WERI-Rb-1 (cell line): Measurements from ENCODE around the gene EMP1.

Experiments
- DNase-seq: peaks from one replicate; pipeline ENCODE4 v3.0.0-alpha.2; 2020
- H3K27ac ChIP-seq: fragments of 250-450 bp; sonication (Bioruptor Pico); 2 replicates; pipeline ENCODE4 v1.5.1; 2020; ENCODE audit warnings: mild to moderate bottlenecking, moderate library complexity
- H3K27me3 ChIP-seq: fragments of 250-450 bp; sonication (Bioruptor Pico); 2 replicates; pipeline ENCODE4 v1.5.1; 2021; ENCODE audit warnings: mild to moderate bottlenecking, low read depth, moderate library complexity; ENCODE audit not compliant: insufficient read depth, severe bottlenecking
- H3K36me3 ChIP-seq: fragments of 250-450 bp; sonication (Bioruptor Pico); 2 replicates; pipeline ENCODE4 v1.5.1; 2020; ENCODE audit warnings: mild to moderate bottlenecking, moderate library complexity
- H3K4me3 ChIP-seq: 2 replicates; pipeline ENCODE4 v1.5.1; 2011; ENCODE audit warnings: low read depth, mild to moderate bottlenecking, control low read depth, low read length
- H3K9me3 ChIP-seq: fragments of 250-450 bp; sonication (Bioruptor Pico); 2 replicates; pipeline ENCODE4 v1.5.1; 2021; ENCODE audit warnings: mild to moderate bottlenecking, moderate library complexity; ENCODE audit not compliant: severe bottlenecking
- TF ChIP-seq, protein P1 (sequence below): IDR thresholded peaks from 2 replicates; pipeline ENCODE4 v1.5.1; 2011; ENCODE audit warnings: low read depth, mild to moderate bottlenecking, control low read depth, inconsistent platforms, low read length

EMP1 gene

DNA sequence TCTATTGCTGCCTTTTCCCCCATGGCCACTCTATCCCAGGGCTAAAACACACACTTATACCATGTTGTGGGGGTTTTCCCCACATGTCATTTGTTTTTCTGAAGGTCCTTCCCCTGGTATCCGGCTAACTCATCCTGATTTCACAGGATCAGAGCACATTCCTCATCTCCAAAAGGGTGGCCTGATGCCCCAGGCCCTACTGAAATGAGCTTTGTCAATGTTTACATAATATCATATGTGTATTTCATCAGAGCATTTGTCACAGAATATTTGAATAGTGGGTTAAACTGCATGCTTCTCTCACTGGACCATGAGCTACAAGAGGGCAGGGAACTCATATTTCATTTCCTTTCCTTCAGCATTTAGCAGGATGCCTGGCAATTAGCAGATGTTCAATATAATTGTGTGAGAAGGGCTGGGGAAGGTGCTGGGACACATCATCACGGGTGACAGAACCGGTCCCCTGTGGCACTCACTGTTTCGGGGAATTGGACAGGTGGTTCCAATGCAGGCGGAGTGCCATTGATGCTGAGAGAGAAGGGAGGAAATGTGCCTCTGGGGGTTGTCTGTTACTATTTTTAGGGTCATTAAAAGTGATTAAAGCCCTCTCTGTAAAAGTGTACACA, 26.8 kb downstream of the EMP1 start:
- TF ChIP-seq, protein P1, sequence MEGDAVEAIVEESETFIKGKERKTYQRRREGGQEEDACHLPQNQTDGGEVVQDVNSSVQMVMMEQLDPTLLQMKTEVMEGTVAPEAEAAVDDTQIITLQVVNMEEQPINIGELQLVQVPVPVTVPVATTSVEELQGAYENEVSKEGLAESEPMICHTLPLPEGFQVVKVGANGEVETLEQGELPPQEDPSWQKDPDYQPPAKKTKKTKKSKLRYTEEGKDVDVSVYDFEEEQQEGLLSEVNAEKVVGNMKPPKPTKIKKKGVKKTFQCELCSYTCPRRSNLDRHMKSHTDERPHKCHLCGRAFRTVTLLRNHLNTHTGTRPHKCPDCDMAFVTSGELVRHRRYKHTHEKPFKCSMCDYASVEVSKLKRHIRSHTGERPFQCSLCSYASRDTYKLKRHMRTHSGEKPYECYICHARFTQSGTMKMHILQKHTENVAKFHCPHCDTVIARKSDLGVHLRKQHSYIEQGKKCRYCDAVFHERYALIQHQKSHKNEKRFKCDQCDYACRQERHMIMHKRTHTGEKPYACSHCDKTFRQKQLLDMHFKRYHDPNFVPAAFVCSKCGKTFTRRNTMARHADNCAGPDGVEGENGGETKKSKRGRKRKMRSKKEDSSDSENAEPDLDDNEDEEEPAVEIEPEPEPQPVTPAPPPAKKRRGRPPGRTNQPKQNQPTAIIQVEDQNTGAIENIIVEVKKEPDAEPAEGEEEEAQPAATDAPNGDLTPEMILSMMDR = no peak
- H3K27me3 ChIP-seq = no peaks in the 10 kb centered on the region
- no peak overlapping the region for H3K4me3 ChIP-seq
- no peak overlapping the region for H3K27ac ChIP-seq
- DNase-seq = no peak
- H3K9me3 ChIP-seq = no peaks in the 10 kb centered on the region
- H3K36me3 ChIP-seq = no peaks in the 10 kb centered on the region

DNA sequence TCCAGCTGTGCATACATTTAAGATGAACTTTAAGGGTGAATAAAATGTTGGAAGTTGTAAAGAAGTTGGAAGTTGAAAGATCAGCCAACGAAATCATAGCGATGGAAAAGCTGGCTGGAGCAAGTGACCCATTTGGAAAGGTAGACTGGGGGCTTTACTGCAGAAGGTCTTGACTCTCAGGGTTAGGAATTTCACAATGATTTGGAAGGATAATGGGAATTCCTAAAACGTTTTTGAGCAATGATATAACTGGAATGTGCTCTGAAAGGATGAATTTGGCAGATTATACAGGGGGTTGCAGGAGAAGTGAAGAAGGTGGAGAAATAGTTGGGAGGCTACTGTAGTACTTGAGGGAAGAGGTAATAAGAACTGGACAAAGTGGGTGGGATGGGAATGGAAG, 27.4 kb downstream of the EMP1 start:
- no peak overlapping the region for H3K4me3 ChIP-seq
- H3K27me3 ChIP-seq = no peaks in the 10 kb centered on the region
- H3K27ac ChIP-seq = no peak overlapping the region

DNA sequence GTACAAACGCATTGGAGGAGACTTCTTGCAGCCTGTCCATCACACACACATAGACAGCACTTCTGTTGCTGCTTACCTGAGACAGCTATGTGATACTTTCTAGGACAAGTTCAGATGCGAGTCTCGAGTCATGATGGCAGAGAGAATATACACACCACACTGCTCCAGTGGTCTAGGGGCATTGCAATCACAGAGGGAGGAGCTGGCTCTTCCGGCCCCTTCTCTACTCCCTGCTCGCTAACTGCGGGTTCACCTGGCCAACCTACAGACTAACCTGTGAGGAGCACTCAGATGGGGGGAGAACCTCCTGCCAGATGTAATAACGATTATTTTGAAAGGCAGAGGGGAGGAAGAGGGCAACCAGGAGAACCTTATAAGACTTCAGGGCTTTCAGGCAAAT, 30.7 kb downstream of the EMP1 start:
- Histone ChIP-seq H3K27me3 (no peaks in the 10 kb centered on the region), H3K27ac (no peak overlapping the region), H3K9me3 (no peaks in the 10 kb centered on the region), H3K4me3 (no peak overlapping the region), H3K36me3 (no peaks in the 10 kb centered on the region)
- TF ChIP-seq, protein P1 = no peak
- no peak for DNase-seq

More for the DNA sequence above, 27.4 kb downstream of the EMP1 start:
- TF ChIP-seq, protein P1 = no peak
- Histone ChIP-seq H3K36me3 (no peaks in the 10 kb centered on the region), H3K9me3 (no peaks in the 10 kb centered on the region)
- DNase-seq = no peak

DNA sequence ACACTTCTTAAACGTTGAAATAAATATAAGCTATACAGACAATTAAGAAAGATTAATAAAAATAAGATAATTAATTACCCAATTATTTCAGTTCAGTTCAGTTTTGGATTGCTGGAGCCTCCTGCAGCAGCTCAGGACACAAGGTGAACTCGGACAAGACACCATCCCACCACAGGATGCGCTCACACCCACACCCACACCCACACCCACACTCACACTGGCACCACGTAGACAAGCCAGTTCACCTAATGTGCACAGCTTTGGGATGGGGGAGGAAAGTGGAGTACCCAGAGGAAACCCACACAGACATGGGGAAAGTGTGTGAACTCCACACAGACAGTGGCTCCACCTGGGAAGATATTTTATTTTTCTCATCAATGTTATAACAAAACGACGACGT, 32.1 kb downstream of the EMP1 start:
- no peaks in the 10 kb centered on the region for H3K36me3 ChIP-seq
- TF ChIP-seq, protein P1 = no peak
- H3K27ac ChIP-seq = no peak overlapping the region
- no peaks in the 10 kb centered on the region for H3K27me3 ChIP-seq
- DNase-seq = no peak
- H3K4me3 ChIP-seq = no peak overlapping the region
- H3K9me3 ChIP-seq = no peaks in the 10 kb centered on the region

DNA sequence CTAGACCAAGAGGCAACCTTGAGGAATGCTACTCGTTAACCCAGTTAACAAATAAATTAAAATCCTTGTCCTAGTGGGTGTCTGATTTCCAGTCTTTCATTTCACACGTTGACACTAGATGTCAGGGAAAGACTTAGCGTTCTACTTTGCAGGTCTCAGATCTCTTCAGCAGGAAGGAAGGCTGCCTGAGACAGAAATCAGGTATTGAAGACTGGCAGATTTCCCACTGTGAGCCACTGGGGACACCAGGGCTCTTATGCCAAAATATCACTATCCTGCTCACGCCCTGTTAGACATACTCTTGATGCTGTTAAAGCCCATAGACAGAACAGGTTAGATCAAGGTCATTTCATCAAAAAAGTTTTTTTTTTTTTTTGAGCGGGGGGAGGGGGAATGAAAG, 33.0 kb downstream of the EMP1 start:
- H3K4me3 ChIP-seq = no peak overlapping the region
- H3K27me3 ChIP-seq = no peaks in the 10 kb centered on the region
- TF ChIP-seq, protein P1 = no peak
- no peaks in the 10 kb centered on the region for H3K9me3 ChIP-seq
- no peak overlapping the region for H3K27ac ChIP-seq
- no peaks in the 10 kb centered on the region for H3K36me3 ChIP-seq
- no peak for DNase-seq

DNA sequence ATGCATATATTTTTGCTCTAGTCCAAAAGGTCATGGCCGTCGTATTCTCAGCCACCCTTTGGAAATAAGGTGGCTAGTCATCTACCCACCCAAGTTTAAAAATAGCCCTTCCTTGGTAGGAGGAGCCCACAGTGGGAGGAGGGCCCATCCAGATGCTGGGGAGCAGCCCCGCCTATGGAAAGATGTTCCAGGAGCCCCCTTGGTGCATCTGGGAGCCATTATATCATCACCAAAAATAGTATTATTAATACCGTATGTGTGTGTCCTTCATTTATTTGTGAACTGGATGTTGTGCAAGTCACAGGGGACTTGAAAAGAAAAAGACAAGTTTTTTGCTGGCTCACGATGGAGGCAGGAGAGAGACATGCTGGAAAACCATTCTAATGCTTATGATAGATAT, 34.0 kb downstream of the EMP1 start:
- Histone ChIP-seq H3K4me3 (no peak overlapping the region), H3K27me3 (no peaks in the 10 kb centered on the region), H3K27ac (no peak overlapping the region), H3K9me3 (no peaks in the 10 kb centered on the region), H3K36me3 (no peaks in the 10 kb centered on the region)
- DNase-seq = no peak
- TF ChIP-seq, protein P1 = no peak
